GM12878 (cell line): ENCODE results near the gene DOK1. TPM values are rescaled to one million over a fixed set of nuclear protein-coding genes. Genes with fewer than 3 reads are reported as not detected.

ENCODE experiments used
- BCL3 ChIP-seq: IDR thresholded peaks from 2 replicates; pipeline ENCODE4 v1.6.1; 2011; ENCODE audit warnings: borderline replicate concordance, low read depth, mild to moderate bottlenecking, moderate library complexity, low read length; ENCODE audit not compliant: insufficient read depth, poor library complexity, severe bottlenecking
- BRCA1 ChIP-seq: IDR thresholded peaks from 2 replicates; pipeline ENCODE4 v1.6.1; 2011; ENCODE audit warnings: low read depth, low read length, improper control_type of control experiment
- CHD1 ChIP-seq: IDR thresholded peaks from 2 replicates; pipeline ENCODE4 v1.6.1; 2012; ENCODE audit warnings: low read depth, low read length, improper control_type of control experiment
- EP300 ChIP-seq, 2 experiments: fragments of 150-350 bp in 1 of 2; IDR thresholded peaks; 2 replicates each; pipeline ENCODE4 v1.6.1; 2011 to 2012; ENCODE audit warnings: low read depth in 2 of 2, low read length in 2 of 2, borderline replicate concordance in 1 of 2, improper control_type of control experiment in 1 of 2, inconsistent platforms in 1 of 2; ENCODE audit not compliant: control insufficient read depth in 1 of 2
- ESRRA ChIP-seq: IDR thresholded peaks from 2 replicates; pipeline ENCODE4 v1.6.1; 2012; ENCODE audit warnings: mild to moderate bottlenecking, low read length, improper control_type of control experiment
- HDAC6 ChIP-seq: fragments of 200-600 bp; sonication (generic); IDR thresholded peaks from one replicate; pipeline ENCODE4 v1.8.0; 2017; ENCODE audit warnings: antibody characterized with exemption; ENCODE audit not compliant: unreplicated experiment
- HDGF ChIP-seq: fragments of 450-650 bp; IDR thresholded peaks from 2 replicates; pipeline ENCODE4 v1.6.1; 2016; ENCODE audit warnings: antibody characterized with exemption
- JUNB ChIP-seq: IDR thresholded peaks from 2 replicates; pipeline ENCODE4 v1.6.1; 2016; ENCODE audit warnings: antibody characterized with exemption, mild to moderate bottlenecking
- LARP7 ChIP-seq: fragments of 450-650 bp; IDR thresholded peaks from 2 replicates; pipeline ENCODE4 v1.6.1; 2017; ENCODE audit warnings: mild to moderate bottlenecking
- MLLT1 ChIP-seq: fragments of 450-650 bp; IDR thresholded peaks from 2 replicates; pipeline ENCODE4 v1.6.1; 2016; ENCODE audit warnings: mild to moderate bottlenecking
- MTA3 ChIP-seq: IDR thresholded peaks from 2 replicates; pipeline ENCODE4 v1.6.1; 2012; ENCODE audit warnings: low read length, inconsistent platforms, borderline replicate concordance
- MXI1 ChIP-seq: fragments of 150-350 bp; IDR thresholded peaks from 2 replicates; pipeline ENCODE4 v1.6.1; 2011; ENCODE audit warnings: low read depth, mild to moderate bottlenecking, inconsistent platforms, low read length, improper control_type of control experiment
- NBN ChIP-seq: fragments of 450-650 bp; IDR thresholded peaks from 2 replicates; pipeline ENCODE4 v1.6.1; 2016
- NFXL1 ChIP-seq: fragments of 450-650 bp; IDR thresholded peaks from 2 replicates; pipeline ENCODE4 v1.6.1; 2017; ENCODE audit warnings: antibody characterized with exemption, mild to moderate bottlenecking, borderline replicate concordance
- NR2C1 ChIP-seq: fragments of 450-650 bp; IDR thresholded peaks from 2 replicates; pipeline ENCODE4 v1.6.1; 2017; ENCODE audit warnings: antibody characterized with exemption, mild to moderate bottlenecking, moderate library complexity
- NR2C2 ChIP-seq: IDR thresholded peaks from 2 replicates; pipeline ENCODE4 v1.6.1; 2011; ENCODE audit warnings: borderline replicate concordance, low read depth; ENCODE audit not compliant: control insufficient read depth, insufficient read length
- PBX3 ChIP-seq: IDR thresholded peaks from 2 replicates; pipeline ENCODE4 v1.6.1; 2011; ENCODE audit warnings: mild to moderate bottlenecking, low read depth, low read length, moderate library complexity; ENCODE audit not compliant: insufficient replicate concordance
- SIN3A ChIP-seq: IDR thresholded peaks from 2 replicates; pipeline ENCODE4 v1.6.1; 2012; ENCODE audit warnings: low read depth, low read length, improper control_type of control experiment
- SP1 ChIP-seq: IDR thresholded peaks from one replicate; pipeline ENCODE4 v1.6.1; 2011; ENCODE audit warnings: low read depth, low read length
- SPI1 ChIP-seq: IDR thresholded peaks from 2 replicates; pipeline ENCODE4 v1.6.1; 2011; ENCODE audit warnings: low read depth, mild to moderate bottlenecking, low read length, moderate library complexity, borderline replicate concordance; ENCODE audit not compliant: insufficient read depth
- USF1 ChIP-seq: IDR thresholded peaks from 2 replicates; pipeline ENCODE4 v1.6.1; 2011; ENCODE audit warnings: borderline replicate concordance, low read depth, mild to moderate bottlenecking, moderate library complexity, mixed read lengths, low read length; ENCODE audit not compliant: insufficient read depth; ENCODE audit errors: extremely low read length
- ZNF622 ChIP-seq: fragments of 450-650 bp; IDR thresholded peaks from 2 replicates; pipeline ENCODE4 v1.6.1; 2017; ENCODE audit warnings: mild to moderate bottlenecking, inconsistent platforms
- ZNF687 ChIP-seq: fragments of 450-650 bp; IDR thresholded peaks from 2 replicates; pipeline ENCODE4 v1.6.1; 2017; ENCODE audit warnings: mild to moderate bottlenecking, moderate library complexity
- polyA plus RNA-seq, 11 experiments: library from polyadenylated mRNA; depleted of rRNA in 4 of 11; unstranded in 6 of 11; stranded (reverse) in 5 of 11; fragments of >200 nt; fragmentation: Nextera tagmentation in 4 of 11; fragmentation: Illumina TruSeq in 1 of 11; extraction: Ambion mirVana in 4 of 11; extraction: Trizol in 1 of 11; gene quantifications; 1 replicate in 1 of 11; 2 replicates in 10 of 11; pipeline versions ENCODE4 v1.2.1 to v1.2.3, GENCODE V29; 2011 to 2016; ENCODE audit warnings: inconsistent platforms in 2 of 11, missing spikeins in 2 of 11, low read depth in 1 of 11
- total RNA-seq, 4 experiments: library from RNA; depleted of rRNA in 3 of 4; stranded (reverse); fragments of >200 nt in 3 of 4; fragmentation: Illumina TruSeq in 1 of 4; extraction: Trizol in 1 of 4; gene quantifications; 2 replicates each; pipeline versions ENCODE4 v1.2.1 to v1.2.3, GENCODE V29; 2013 to 2021

Gene DOK1
- total and polyA plus RNA-seq, 10 of the 15 experiments (the other 5 are each of a cell fraction or from before 2014, with no cell fraction given) = 1.4 to 104 (median 59.7) TPM

- TF ChIP-seq SPI1 (peak; percentile 34; the same call in 1 of the 2 replicates), ZNF622 (no peak), BCL3 (peak; percentile 76), SIN3A (no peak), MTA3 (peak; percentile 92; the same call in 1 of the 2 replicates), JUNB (peak; percentile 94), PBX3 (peak; percentile 50), HDAC6 (no peak), NR2C2 (no peak), LARP7 (no peak), MXI1 (no peak), MLLT1 (peak; percentile 74), CHD1 (no peak), NFXL1 (no peak), SP1 (peak; percentile 66), NBN (peak; percentile 98), EP300 (IDR thresholded peaks at IDR 0.05; ENCODE audit: borderline replicate concordance in 1 of 2, control insufficient read depth in 1 of 2, low read depth in 2 of 2, low read length in 2 of 2) (peak; percentile 80 to 92; a peak in 3 of 4 replicates), HDGF (peak; percentile 92; the same call in 1 of the 2 replicates), NR2C1 (no peak), USF1 (no peak), ZNF687 (peak; percentile 80), ESRRA (no peak), BRCA1 (no peak)
Measured at GRCh38 chr2:74571058-74571457, 16.5 kb downstream of the DOK1 start (continued).
